ENCODE measurements around the gene USP2.

Gene USP2

DNA sequence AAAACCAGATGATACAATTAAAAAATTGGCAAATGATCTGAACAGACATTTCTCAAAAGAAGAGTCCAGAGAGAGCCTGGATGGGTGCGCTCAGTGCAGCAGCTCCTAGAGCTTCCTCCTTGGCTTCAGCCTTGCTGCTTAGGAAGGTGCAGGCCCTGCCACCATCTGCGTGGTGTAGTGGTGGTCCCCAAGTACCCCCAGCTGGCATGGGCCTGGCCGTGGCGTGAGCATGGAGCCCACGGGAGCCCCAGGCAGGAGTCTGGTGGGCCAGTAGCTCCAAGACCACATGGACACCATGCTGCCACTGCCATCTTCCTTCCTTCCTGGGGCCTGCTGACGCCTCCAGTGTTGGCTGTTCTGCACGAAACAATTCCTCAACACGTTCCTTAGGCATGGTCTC is 21.0 kb upstream of the USP2 start:
- H3K4me3 ChIP-seq (ENCODE audit: low read depth, low read length), result no peak overlapping the region
- TF ChIP-seq CTCF (IDR thresholded peaks at IDR 0.05; ENCODE audit: low read depth, low read length, missing control alignments), result no peak
- no peak for DNase-seq (ENCODE audit: low read depth)

DNA sequence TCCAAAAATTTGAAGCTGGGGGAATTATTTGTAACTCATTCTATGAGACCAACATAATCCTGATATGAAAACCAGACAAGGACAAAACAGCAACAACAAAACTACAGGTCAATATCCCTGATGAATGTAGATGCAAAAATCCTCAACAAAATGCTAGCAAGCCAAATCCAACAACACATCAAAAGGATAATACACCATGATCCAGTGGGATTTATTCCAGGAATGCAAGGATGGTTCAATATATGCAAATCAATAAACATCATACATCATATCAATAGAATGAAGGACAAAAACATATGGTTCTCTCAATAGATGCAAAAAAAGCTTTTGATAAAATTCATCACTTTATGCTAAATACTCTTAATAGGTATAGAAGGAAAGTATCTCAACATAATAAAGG is 19.4 kb upstream of the USP2 start:
- no peak overlapping the region for H3K4me3 ChIP-seq (ENCODE audit: low read depth, low read length)
- DNase-seq (ENCODE audit: low read depth), result no peak
- TF ChIP-seq CTCF (IDR thresholded peaks at IDR 0.05; ENCODE audit: low read depth, low read length, missing control alignments), result no peak

GRCh38 chr11:119397740-119398139 is 16.2 kb upstream of the USP2 start:
- no peak for DNase-seq (ENCODE audit: low read depth)
- H3K4me3 ChIP-seq (ENCODE audit: low read depth, low read length), result no peak overlapping the region
- no peak for TF ChIP-seq CTCF (IDR thresholded peaks at IDR 0.05; ENCODE audit: low read depth, low read length, missing control alignments)

DNA sequence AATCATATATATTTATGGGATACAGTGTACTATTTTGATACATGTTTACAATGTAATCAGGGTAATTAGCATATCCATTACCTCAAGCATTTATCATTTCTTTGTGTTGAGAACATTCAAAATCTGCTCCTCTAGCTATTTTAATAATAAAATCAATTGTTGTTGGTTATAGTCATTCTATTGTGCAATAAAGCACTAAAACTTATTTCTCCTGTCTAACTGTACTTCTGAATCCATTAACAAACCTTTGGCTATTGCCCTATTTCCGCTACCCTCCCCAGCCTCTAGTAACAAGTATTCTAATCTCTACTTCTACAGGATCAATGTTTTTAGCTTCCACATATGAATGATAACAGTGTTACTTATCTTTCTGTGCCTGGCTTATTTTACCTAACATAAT is 15.3 kb upstream of the USP2 start:
- no peak for DNase-seq (ENCODE audit: low read depth)
- TF ChIP-seq CTCF (IDR thresholded peaks at IDR 0.05; ENCODE audit: low read depth, low read length, missing control alignments), result no peak

DNA sequence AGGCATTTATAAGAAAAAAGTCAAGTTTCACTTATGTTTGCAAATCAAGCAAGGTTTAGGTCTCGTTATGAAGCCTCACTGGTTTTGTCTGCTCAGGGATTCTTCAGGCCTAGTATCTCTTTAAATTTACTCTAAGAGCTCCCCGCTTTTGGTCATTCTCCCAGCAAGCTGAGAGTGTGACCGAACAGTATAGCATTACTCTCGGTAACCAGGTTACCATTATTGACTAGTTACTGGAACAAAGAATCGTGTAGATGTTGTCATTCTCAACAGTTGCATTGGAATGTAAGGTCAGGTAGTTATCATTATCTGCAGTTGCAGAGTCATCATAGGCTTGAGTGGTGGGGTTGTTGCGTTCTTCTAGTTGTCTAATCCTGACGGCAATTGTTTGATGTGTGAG is 9.8 kb upstream of the USP2 start:
- no peak overlapping the region for H3K4me3 ChIP-seq (ENCODE audit: low read depth, low read length)
- no peak for DNase-seq (ENCODE audit: low read depth)
- no peak for TF ChIP-seq CTCF (IDR thresholded peaks at IDR 0.05; ENCODE audit: low read depth, low read length, missing control alignments)

More for the DNA sequence above, 15.3 kb upstream of the USP2 start:
- H3K4me3 ChIP-seq (ENCODE audit: low read depth, low read length), result no peak overlapping the region

GRCh38 chr11:119389611-119390254 is 8.2 kb upstream of the USP2 start:
- DNase-seq (ENCODE audit: low read depth), result no peak
- H3K4me3 ChIP-seq (ENCODE audit: low read depth, low read length), result no peak overlapping the region
- peak; percentile 83 for TF ChIP-seq CTCF (IDR thresholded peaks at IDR 0.05; ENCODE audit: low read depth, low read length, missing control alignments)

DNA sequence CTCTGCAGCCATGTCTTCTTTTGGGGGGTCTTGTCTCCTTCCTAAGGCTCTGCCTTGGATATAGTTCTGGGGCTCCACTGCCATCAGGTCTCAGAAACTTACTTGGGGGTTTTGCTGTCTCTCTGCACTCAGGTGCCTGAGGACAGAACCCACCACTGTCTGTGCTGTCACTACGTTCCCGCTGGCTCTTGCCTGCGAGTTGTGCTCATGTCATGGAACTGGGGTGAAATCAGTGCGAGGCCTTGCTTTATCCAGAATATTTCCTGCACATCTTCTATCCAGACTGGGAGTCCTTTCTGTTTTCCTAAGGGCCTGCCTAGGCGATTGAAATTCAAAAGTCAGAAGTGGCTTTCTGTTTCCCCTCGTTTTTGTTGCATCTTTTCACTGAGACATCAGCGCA is 6.6 kb upstream of the USP2 start:
- DNase-seq (ENCODE audit: low read depth), result no peak
- H3K4me3 ChIP-seq (ENCODE audit: low read depth, low read length), result no peak overlapping the region
- TF ChIP-seq CTCF (IDR thresholded peaks at IDR 0.05; ENCODE audit: low read depth, low read length, missing control alignments), result no peak
